ENCODE data around the gene PCDH10. TPM values are rescaled to one million over a fixed set of nuclear protein-coding genes. Genes with fewer than 3 reads are reported as not detected.

Gene PCDH10
- total and polyA plus RNA-seq, 2 of the 8 experiments (the other 6 are each of a cell fraction or from before 2014, with no cell fraction given), result 2.2 to 10.0 TPM

DNA sequence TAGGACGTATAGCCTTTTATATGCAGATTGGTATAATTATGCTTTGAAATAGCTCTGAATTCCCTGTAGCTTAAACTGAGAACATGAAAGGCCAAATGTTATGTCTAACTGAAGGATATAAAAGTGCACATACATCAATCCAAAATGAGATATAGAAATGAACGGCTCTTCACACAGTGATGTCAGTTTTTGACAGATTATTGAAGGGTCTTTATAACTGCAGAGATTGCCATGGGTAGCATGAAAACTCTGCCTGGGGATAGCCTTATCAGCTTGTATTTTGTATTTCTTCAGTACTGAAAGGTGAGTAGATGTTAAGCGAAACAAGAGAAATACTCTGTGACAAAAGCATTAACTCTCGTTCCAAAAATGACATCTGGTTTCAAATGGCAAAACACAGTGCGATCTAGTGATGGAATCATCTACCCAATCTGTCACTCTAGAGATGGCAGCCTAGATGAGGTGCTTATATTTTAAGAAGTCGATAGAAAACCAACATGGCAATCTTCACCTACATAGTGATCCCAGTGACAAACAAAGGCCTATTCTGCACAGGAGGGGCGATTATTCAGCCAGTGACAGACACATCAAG is 59.7 kb downstream of the PCDH10 start:
- Histone ChIP-seq H4K8ac (ENCODE audit: extremely low read depth, insufficient read depth, low read length) (no peak overlapping the region), H3K4ac (replicated peaks; ENCODE audit: insufficient read length, low read depth, low read length) (no peak overlapping the region), H2BK5ac (ENCODE audit: low read depth, low read length) (no peak overlapping the region), H3K4me3 (ENCODE audit: extremely low read depth in 1 of 4, insufficient read depth in 2 of 4, low read depth in 3 of 4, low read length in 4 of 4) (no peak overlapping the region), H3K27ac (ENCODE audit: low read depth, low read length) (no peak overlapping the region), H2BK15ac (ENCODE audit: low read length) (no peak overlapping the region), H3K4me1 (replicated peaks in 1 of 4; ENCODE audit: control insufficient read depth in 3 of 4, insufficient read depth in 4 of 4, low read length in 3 of 4) (no peaks in the 10 kb centered on the region), H2BK120ac (replicated peaks; ENCODE audit: low read depth, low read length) (no peak overlapping the region), H2AK5ac (ENCODE audit: low read depth, low read length) (no peak overlapping the region), H3K23me2 (ENCODE audit: low read depth, low read length) (no peaks in the 10 kb centered on the region), H3K9me3 (ENCODE audit: insufficient read depth in 2 of 2, low read depth in 1 of 2, low read length in 1 of 2) (no peaks in the 10 kb centered on the region), H2BK12ac (ENCODE audit: low read depth, low read length) (no peak overlapping the region), H3K23ac (ENCODE audit: insufficient read length) (no peak overlapping the region), H3K4me2 (ENCODE audit: insufficient read depth in 1 of 2, low read depth in 2 of 2, low read length in 2 of 2) (no peak overlapping the region), H3K56ac (replicated peaks; ENCODE audit: insufficient read length, low read depth, low read length) (no peak overlapping the region), H2BK20ac (ENCODE audit: low read length) (no peak overlapping the region), H3K79me1 (ENCODE audit: low read depth, low read length) (no peaks in the 10 kb centered on the region), H2AFZ (ENCODE audit: low read length) (no peak overlapping the region), H3K14ac (ENCODE audit: insufficient read length) (no peak overlapping the region), H3K18ac (ENCODE audit: extremely low read depth, low read length) (no peak overlapping the region), H3K36me3 (ENCODE audit: control insufficient read depth in 2 of 4, insufficient read depth in 4 of 4, low read length in 3 of 4) (no peaks in the 10 kb centered on the region), H4K91ac (replicated peaks; ENCODE audit: insufficient read length, low read length) (no peak overlapping the region), H4K5ac (ENCODE audit: insufficient read length, low read depth, low read length) (no peak overlapping the region), H3K9ac (replicated peaks in 1 of 4; ENCODE audit: extremely low read depth in 1 of 4, low read depth in 3 of 4, low read length in 3 of 4) (no peak overlapping the region), H3K27me3 (replicated peaks in 1 of 4; ENCODE audit: control insufficient read depth in 3 of 4, extremely low read depth in 1 of 4, insufficient read depth in 3 of 4, low read length in 3 of 4) (no peaks in the 10 kb centered on the region), H4K20me1 (replicated peaks in 1 of 2; ENCODE audit: control insufficient read depth in 1 of 2, insufficient read depth in 2 of 2, low read length in 2 of 2) (no peaks in the 10 kb centered on the region), H3K79me2 (ENCODE audit: control insufficient read depth in 1 of 2, insufficient read depth in 2 of 2, low read length in 2 of 2) (no peaks in the 10 kb centered on the region)
- ChIA-PET CTCF (ENCODE audit: partially characterized antibody) (interaction anchor here (1.1 kb wide), 1 partner anchor 62 kb away, joined by 4 read pairs; no protein-coding TSS in a partner anchor), POLR2A (ENCODE audit: partially characterized antibody) (no interaction called here)
- 93% methylated on average over 7 of the region's 7 CpGs; no CpG with 5 or more reads in 1 of the 2 experiments for WGBS, 2 experiments (ENCODE audit: extremely low coverage in 1 of 2, insufficient coverage in 1 of 2, insufficient read length in 1 of 2, insufficient replicate concordance in 2 of 2, low coverage in 1 of 2, low lambda C conversion rate in 2 of 2, missing lambda C conversion rate in 1 of 2)
- no peak for FAIRE-seq
- no peak for DNase-seq (ENCODE audit: low read depth in 1 of 2, low spot score in 2 of 2)
- TF ChIP-seq KDM4A (IDR thresholded peaks at IDR 0.05; ENCODE audit: low read depth, low read length, severe bottlenecking) (no peak), YY1 (IDR thresholded peaks at IDR 0.05; ENCODE audit: low read depth, low read length) (no peak), CEBPB (IDR thresholded peaks at IDR 0.05; ENCODE audit: low read depth, low read length) (no peak), RNF2 (IDR thresholded peaks at IDR 0.05; ENCODE audit: borderline replicate concordance, low read depth, low read length, missing control alignments, poor library complexity, severe bottlenecking) (no peak), EGR1 (IDR thresholded peaks at IDR 0.05; ENCODE audit: borderline replicate concordance, low read depth, low read length) (no peak)

All from H1 (cell line).